NCI-H446 (cell line): ENCODE results near the gene CMTM1.
"Not testable (repeated sequence)": the region's sequence is repeated elsewhere in the genome, so short reads cannot be mapped to it uniquely, and the experiment has no call there.

ENCODE experiments used
- DNase-seq, 2 experiments: peaks; one replicate each; lab custom pipeline; 2025; lab: John Stamatoyannopoulos, UW

The CMTM1 gene

GRCh38 chr16:66562986-66563385 lies 3.3 kb upstream of the CMTM1 start:
- no peak for DNase-seq

- no peak for DNase-seq
Observed at GRCh38 chr16:66563574-66564334, 2.5 kb upstream of the CMTM1 start.

GRCh38 chr16:66567270-66567669 lies 1.0 kb downstream of the CMTM1 start:
- not testable (repeated sequence) for DNase-seq

- no peak for DNase-seq
Observed at GRCh38 chr16:66568355-66568754, 2.1 kb downstream of the CMTM1 start.

- no peak for DNase-seq
Observed at GRCh38 chr16:66569131-66569530, 2.9 kb downstream of the CMTM1 start.

GRCh38 chr16:66569827-66570405 lies 3.7 kb downstream of the CMTM1 start:
- DNase-seq: no peak

GRCh38 chr16:66572356-66572755 lies 6.1 kb downstream of the CMTM1 start:
- no peak for DNase-seq

- DNase-seq: no peak
Observed at GRCh38 chr16:66574081-66574480, 7.8 kb downstream of the CMTM1 start.

- DNase-seq: no peak
Observed at GRCh38 chr16:66574531-66574930, 8.3 kb downstream of the CMTM1 start.

- DNase-seq: no peak
Observed at GRCh38 chr16:66575060-66575459, 8.8 kb downstream of the CMTM1 start.

GRCh38 chr16:66576296-66576695 lies 10.1 kb downstream of the CMTM1 start:
- DNase-seq: no peak

GRCh38 chr16:66578651-66579531 lies 12.7 kb downstream of the CMTM1 start, which contains the start of gene CMTM2:
Gene CMTM2, plus strand, starts transcription at chr16:66579463. Its CDS starts 145 bp downstream, at chr16:66579608.
- no peak for DNase-seq

- DNase-seq: no peak
Observed at GRCh38 chr16:66580605-66581209, 14.5 kb downstream of the CMTM1 start.

- no peak for DNase-seq
Observed at GRCh38 chr16:66581246-66581952, 15.2 kb downstream of the CMTM1 start.

GRCh38 chr16:66585481-66586239 lies 19.4 kb downstream of the CMTM1 start:
- DNase-seq: no peak

GRCh38 chr16:66587881-66588600 lies 21.8 kb downstream of the CMTM1 start:
- no peak for DNase-seq

GRCh38 chr16:66588981-66589713 lies 22.9 kb downstream of the CMTM1 start:
- DNase-seq: no peak

- no peak for DNase-seq
Observed at GRCh38 chr16:66590322-66590721, 24.1 kb downstream of the CMTM1 start.

- DNase-seq: no peak
Observed at GRCh38 chr16:66591018-66591417, 24.8 kb downstream of the CMTM1 start.
